Measurements from ENCODE around the gene KNCN.

Gene KNCN

GRCh38 chr1:46525253-46525983 is 26.0 kb downstream of the KNCN start:
- H3K4me3 Mint-ChIP-seq: no peak overlapping the region
- no peak overlapping the region for H3K27ac Mint-ChIP-seq
- H3K4me1 Mint-ChIP-seq: peaks cover 58% of the 10 kb centered on the region
- no peaks in the 10 kb centered on the region for H3K9me3 Mint-ChIP-seq
- ATAC-seq: no peak
- DNase-seq (ENCODE audit: low spot score in 2 of 2): no peak
- H3K36me3 Mint-ChIP-seq: no peaks in the 10 kb centered on the region

- H3K4me3 Mint-ChIP-seq: no peak overlapping the region
- H3K9me3 Mint-ChIP-seq: no peaks in the 10 kb centered on the region
- peak overlapping the region; percentile 78 for H3K27ac Mint-ChIP-seq
- no peaks in the 10 kb centered on the region for H3K36me3 Mint-ChIP-seq
- no peak for DNase-seq (ENCODE audit: low spot score in 2 of 2)
- H3K4me1 Mint-ChIP-seq: peaks cover 62% of the 10 kb centered on the region
- no peak for ATAC-seq
Observed at GRCh38 chr1:46524843-46525242, 26.6 kb downstream of the KNCN start.

- Mint-ChIP-seq H3K4me1 (peaks cover 54% of the 10 kb centered on the region), H3K9me3 (no peaks in the 10 kb centered on the region), H3K27ac (peak overlapping the region; percentile 78), H3K4me3 (no peak overlapping the region), H3K36me3 (no peaks in the 10 kb centered on the region)
- ATAC-seq (no peak), DNase-seq (ENCODE audit: low spot score in 2 of 2) (no peak)
Observed at GRCh38 chr1:46523496-46524353, 27.7 kb downstream of the KNCN start.

GRCh38 chr1:46522969-46523320 is 28.5 kb downstream of the KNCN start:
- H3K9me3 Mint-ChIP-seq: no peaks in the 10 kb centered on the region
- H3K27ac Mint-ChIP-seq: peak overlapping the region; percentile 41
- no peaks in the 10 kb centered on the region for H3K36me3 Mint-ChIP-seq
- peaks cover 47% of the 10 kb centered on the region for H3K4me1 Mint-ChIP-seq
- DNase-seq (ENCODE audit: low spot score in 2 of 2) (no peak), ATAC-seq (no peak)
- peak overlapping the region; percentile 59 for H3K4me3 Mint-ChIP-seq

GRCh38 chr1:46522184-46522968 is 29.1 kb downstream of the KNCN start:
- Mint-ChIP-seq H3K27ac (peak overlapping the region; percentile 41), H3K36me3 (no peaks in the 10 kb centered on the region), H3K4me3 (peak overlapping the region; percentile 59), H3K9me3 (no peaks in the 10 kb centered on the region), H3K4me1 (peaks cover 47% of the 10 kb centered on the region)
- ATAC-seq (peak; percentile 98), DNase-seq (ENCODE audit: low spot score in 2 of 2) (peak; percentile 29 to 83)

GRCh38 chr1:46521414-46521813 is 30.0 kb downstream of the KNCN start:
- no peak overlapping the region for H3K4me3 Mint-ChIP-seq
- no peaks in the 10 kb centered on the region for H3K36me3 Mint-ChIP-seq
- no peaks in the 10 kb centered on the region for H3K9me3 Mint-ChIP-seq
- no peak for DNase-seq (ENCODE audit: low spot score in 2 of 2)
- ATAC-seq: no peak
- H3K4me1 Mint-ChIP-seq: peaks cover 47% of the 10 kb centered on the region
- peak overlapping the region; percentile 41 for H3K27ac Mint-ChIP-seq

- Mint-ChIP-seq H3K36me3 (no peaks in the 10 kb centered on the region), H3K27ac (peak overlapping the region; percentile 59), H3K4me1 (peaks cover 41% of the 10 kb centered on the region), H3K9me3 (no peaks in the 10 kb centered on the region), H3K4me3 (no peak overlapping the region)
- DNase-seq (ENCODE audit: low spot score in 2 of 2) (no peak), ATAC-seq (no peak)
Observed at GRCh38 chr1:46520063-46520911, 31.2 kb downstream of the KNCN start.

GRCh38 chr1:46519209-46519608 is 32.2 kb downstream of the KNCN start:
- H3K9me3 Mint-ChIP-seq: no peaks in the 10 kb centered on the region
- no peaks in the 10 kb centered on the region for H3K36me3 Mint-ChIP-seq
- peaks cover 31% of the 10 kb centered on the region for H3K4me1 Mint-ChIP-seq
- no peak overlapping the region for H3K4me3 Mint-ChIP-seq
- no peak overlapping the region for H3K27ac Mint-ChIP-seq
- DNase-seq (ENCODE audit: low spot score in 2 of 2): no peak
- no peak for ATAC-seq

GRCh38 chr1:46517932-46518498 is 33.4 kb downstream of the KNCN start:
- ATAC-seq (no peak), DNase-seq (ENCODE audit: low spot score in 2 of 2) (no peak)
- H3K4me3 Mint-ChIP-seq: no peak overlapping the region
- peaks cover 31% of the 10 kb centered on the region for H3K4me1 Mint-ChIP-seq
- H3K27ac Mint-ChIP-seq: peak overlapping the region; percentile 20
- H3K9me3 Mint-ChIP-seq: no peaks in the 10 kb centered on the region
- H3K36me3 Mint-ChIP-seq: no peaks in the 10 kb centered on the region

GRCh38 chr1:46517010-46517600 is 34.3 kb downstream of the KNCN start:
- DNase-seq (ENCODE audit: low spot score in 2 of 2) (no peak), ATAC-seq (no peak)
- peaks cover 28% of the 10 kb centered on the region for H3K4me1 Mint-ChIP-seq
- H3K27ac Mint-ChIP-seq: no peak overlapping the region
- no peaks in the 10 kb centered on the region for H3K9me3 Mint-ChIP-seq
- H3K4me3 Mint-ChIP-seq: no peak overlapping the region
- no peaks in the 10 kb centered on the region for H3K36me3 Mint-ChIP-seq

GRCh38 chr1:46516200-46516950 is 35.1 kb downstream of the KNCN start:
- no peak for ATAC-seq

GRCh38 chr1:46515576-46515975 is 35.9 kb downstream of the KNCN start:
- H3K4me1 Mint-ChIP-seq: peaks cover 15% of the 10 kb centered on the region
- no peak for ATAC-seq
- no peak for DNase-seq (ENCODE audit: low spot score in 2 of 2)
- no peak overlapping the region for H3K27ac Mint-ChIP-seq
- H3K4me3 Mint-ChIP-seq: no peak overlapping the region
- no peaks in the 10 kb centered on the region for H3K9me3 Mint-ChIP-seq
- H3K36me3 Mint-ChIP-seq: no peaks in the 10 kb centered on the region

More at GRCh38 chr1:46516200-46516950, 35.1 kb downstream of the KNCN start:
- no peak for DNase-seq (ENCODE audit: low spot score in 2 of 2)
- H3K4me3 Mint-ChIP-seq: no peak overlapping the region
- no peak overlapping the region for H3K27ac Mint-ChIP-seq
- no peaks in the 10 kb centered on the region for H3K36me3 Mint-ChIP-seq
- H3K9me3 Mint-ChIP-seq: no peaks in the 10 kb centered on the region
- peaks cover 20% of the 10 kb centered on the region for H3K4me1 Mint-ChIP-seq

GRCh38 chr1:46513536-46513935 is 37.9 kb downstream of the KNCN start:
- ATAC-seq (no peak), DNase-seq (ENCODE audit: low spot score in 2 of 2) (no peak)
- Mint-ChIP-seq H3K27ac (no peak overlapping the region), H3K9me3 (no peaks in the 10 kb centered on the region), H3K4me3 (no peak overlapping the region), H3K36me3 (no peaks in the 10 kb centered on the region), H3K4me1 (peaks cover 10% of the 10 kb centered on the region)
